Upper lobe of left lung (tissue), 6 donors: ENCODE measurements around the gene C3orf22. TPM values are rescaled to one million over a fixed set of nuclear protein-coding genes. Genes with fewer than 3 reads are reported as not detected.
A peak's percentile ranks its signal among the peaks of the same experiment; 100 is the strongest.

Experiments used
- ATAC-seq, 2 donors: fragments of 200-7000 bp; cut with Tn5 transposase; one replicate each; pipeline ENCODE4 v1.9.1; 2022; ENCODE audit warnings: mild to moderate bottlenecking in 2 of 2, moderate library complexity in 2 of 2; ENCODE audit not compliant: low FRiP score in 2 of 2
- DNase-seq, 2 donors: peaks; one replicate each; pipeline ENCODE4 v3.0.0-alpha.2; 2019 to 2020
- H3K27ac ChIP-seq, 4 donors: fragments of 200-600 bp; sonication (generic); one replicate each; pipeline ENCODE4 v1.5.1; 2016 to 2019
- H3K27me3 ChIP-seq, 4 donors: fragments of 200-600 bp; sonication (generic); one replicate each; pipeline ENCODE4 v1.5.1; 2017 to 2019
- H3K36me3 ChIP-seq, 4 donors: fragments of 200-600 bp; sonication (generic); one replicate each; pipeline ENCODE4 v1.5.1; 2016 to 2019
- H3K4me1 ChIP-seq, 4 donors: fragments of 200-600 bp; sonication (generic); one replicate each; pipeline ENCODE4 v1.5.1; 2018 to 2019
- H3K4me3 ChIP-seq, 4 donors: fragments of 200-600 bp; sonication (generic); one replicate each; pipeline ENCODE4 v1.5.1; 2017 to 2019; ENCODE audit warnings: mild to moderate bottlenecking in 2 of 4, moderate library complexity in 1 of 4
- H3K9me3 ChIP-seq, 4 donors: fragments of 200-600 bp; sonication (generic); one replicate each; pipeline ENCODE4 v1.5.1; 2018 to 2019
- CTCF ChIP-seq, 6 experiments: fragments of 450-650 bp in 4 of 6; fragments of 200-600 bp in 2 of 6; sonication (generic) in 2 of 6; IDR thresholded peaks; one replicate each; pipeline ENCODE4 v1.5.1; 2016 to 2019; ENCODE audit warnings: antibody characterized with exemption in 6 of 6
- EP300 ChIP-seq, 4 donors: sonication (generic); formaldehyde crosslinking; IDR thresholded peaks; one replicate each; pipeline ENCODE4 v1.5.1; 2017; ENCODE audit warnings: antibody characterized with exemption in 4 of 4, control low read depth in 2 of 4
- POLR2A ChIP-seq, 4 donors: fragments of 450-650 bp; IDR thresholded peaks; one replicate each; pipeline ENCODE4 v1.5.1; 2016 to 2017; ENCODE audit warnings: antibody characterized with exemption in 4 of 4, mild to moderate bottlenecking in 2 of 4
- POLR2AphosphoS5 ChIP-seq, 2 donors: sonication (generic); formaldehyde crosslinking; IDR thresholded peaks; one replicate each; pipeline ENCODE4 v1.5.1; 2017; ENCODE audit warnings: antibody characterized with exemption in 2 of 2
- WGBS, 2 donors: methylation state at CpG; one replicate each; pipeline ENCODE4 v1.1.5; 2017 to 2018; 5-methylcytosine and 5-hydroxymethylcytosine counted together
- total RNA-seq, 6 donors: library from RNA; depleted of rRNA in 4 of 6; stranded (reverse); fragments of >200 nt in 4 of 6; gene quantifications; one replicate each; pipeline versions ENCODE4 v1.1.0 to v1.2.1, GENCODE V29; 2016 to 2021
- donor health status: DM: no; HTN: no; CAD: no; lungs with moderate emphysema.
- donor health status: DM: no; HTN: yes; CAD: no; lungs with severe emphysema.

Gene C3orf22
- total RNA-seq, 6 donors from 2014 or later, result not detected

- no peak overlapping the region for H3K27ac ChIP-seq
- no peaks in the 10 kb centered on the region for H3K4me1 ChIP-seq
- H3K27me3 ChIP-seq, result no peaks in the 10 kb centered on the region
- 82 to 88% methylated on average over 4 of the region's 4 CpGs for WGBS, 2 donors
- DNase-seq (no peak), ATAC-seq (no peak)
- H3K36me3 ChIP-seq, result no peaks in the 10 kb centered on the region
- H3K4me3 ChIP-seq, result no peak overlapping the region
- TF ChIP-seq CTCF (IDR thresholded peaks at IDR 0.05) (no peak), EP300 (IDR thresholded peaks at IDR 0.05) (no peak), POLR2A (IDR thresholded peaks at IDR 0.05) (no peak), POLR2AphosphoS5 (IDR thresholded peaks at IDR 0.05) (no peak)
- no peaks in the 10 kb centered on the region for H3K9me3 ChIP-seq
These were observed 23.6 kb upstream of the C3orf22 start for GRCh38 chr3:126582311-126582710.

DNA sequence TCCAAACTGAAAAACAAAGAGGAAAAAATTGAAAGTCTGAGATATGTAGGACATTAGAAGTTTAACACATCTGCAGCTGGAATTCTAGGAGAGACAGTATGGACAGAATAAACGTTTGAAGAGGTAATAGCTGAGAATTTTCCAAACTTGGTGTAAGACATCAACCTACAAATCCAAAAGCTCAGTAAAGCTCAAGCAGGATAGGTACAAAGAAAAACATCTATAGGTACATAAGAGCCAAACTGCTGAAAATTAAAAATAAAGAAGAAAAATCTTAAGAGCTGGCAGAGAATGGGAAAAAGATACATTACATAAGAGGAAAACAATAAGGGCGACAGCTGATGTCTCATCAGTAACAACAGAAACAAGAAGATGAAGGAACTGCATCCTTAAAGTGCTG lies 22.8 kb upstream of the C3orf22 start:
- Histone ChIP-seq H3K27me3 (no peaks in the 10 kb centered on the region), H3K9me3 (no peaks in the 10 kb centered on the region), H3K36me3 (no peaks in the 10 kb centered on the region), H3K4me1 (no peaks in the 10 kb centered on the region), H3K27ac (no peak overlapping the region), H3K4me3 (no peak overlapping the region)
- DNase-seq (no peak), ATAC-seq (no peak)
- WGBS, 2 donors, result 78 to 88% methylated on average over 2 of the region's 2 CpGs
- TF ChIP-seq CTCF (IDR thresholded peaks at IDR 0.05), result no peak
- TF ChIP-seq POLR2A (IDR thresholded peaks at IDR 0.05), result no peak
- no peak for TF ChIP-seq EP300 (IDR thresholded peaks at IDR 0.05)
- no peak for TF ChIP-seq POLR2AphosphoS5 (IDR thresholded peaks at IDR 0.05)

GRCh38 chr3:126580746-126581145 lies 22.0 kb upstream of the C3orf22 start:
- no peak for DNase-seq
- Histone ChIP-seq H3K27me3 (no peaks in the 10 kb centered on the region), H3K36me3 (no peaks in the 10 kb centered on the region), H3K4me3 (no peak overlapping the region), H3K4me1 (no peaks in the 10 kb centered on the region), H3K27ac (no peak overlapping the region), H3K9me3 (no peaks in the 10 kb centered on the region)
- ATAC-seq, result no peak
- TF ChIP-seq CTCF (IDR thresholded peaks at IDR 0.05) (no peak), POLR2AphosphoS5 (IDR thresholded peaks at IDR 0.05) (no peak), EP300 (IDR thresholded peaks at IDR 0.05) (no peak), POLR2A (IDR thresholded peaks at IDR 0.05) (no peak)
- 77 to 81% methylated on average over 5 of the region's 5 CpGs for WGBS, 2 donors

DNA sequence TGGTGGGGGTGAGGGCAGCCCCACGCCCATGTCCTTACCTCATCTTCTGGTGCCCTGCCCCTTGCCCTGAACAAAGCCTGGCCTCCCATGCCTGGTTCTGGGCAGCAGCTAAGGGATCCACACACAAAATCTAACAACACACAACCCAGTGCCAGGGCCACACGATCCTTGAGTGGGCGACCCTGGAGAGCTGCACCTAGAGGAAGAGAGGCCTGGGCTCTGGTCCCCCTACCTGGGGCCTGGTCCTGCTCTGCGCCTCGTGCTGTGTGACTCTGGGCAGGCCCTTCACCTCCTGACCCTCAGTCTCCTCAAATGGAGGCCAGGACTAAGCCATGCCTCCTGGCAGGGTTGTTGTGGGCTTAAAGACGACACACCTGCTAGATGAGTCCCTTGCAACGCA lies 20.0 kb upstream of the C3orf22 start:
- TF ChIP-seq POLR2AphosphoS5 (IDR thresholded peaks at IDR 0.05) (no peak), EP300 (IDR thresholded peaks at IDR 0.05) (no peak), POLR2A (IDR thresholded peaks at IDR 0.05) (no peak)
- peak in 1 of 2 donors; percentile 14 for DNase-seq
- no peaks in the 10 kb centered on the region for H3K27me3 ChIP-seq
- no peak overlapping the region for H3K4me3 ChIP-seq
- H3K9me3 ChIP-seq, result no peaks in the 10 kb centered on the region
- no peak overlapping the region for H3K27ac ChIP-seq
- H3K36me3 ChIP-seq, result no peaks in the 10 kb centered on the region
- H3K4me1 ChIP-seq, result no peaks in the 10 kb centered on the region
- WGBS, 2 donors, result 89% methylated on average over 6 to 7 of the region's 7 CpGs
- peak; percentile 20 to 51 for ATAC-seq

DNA sequence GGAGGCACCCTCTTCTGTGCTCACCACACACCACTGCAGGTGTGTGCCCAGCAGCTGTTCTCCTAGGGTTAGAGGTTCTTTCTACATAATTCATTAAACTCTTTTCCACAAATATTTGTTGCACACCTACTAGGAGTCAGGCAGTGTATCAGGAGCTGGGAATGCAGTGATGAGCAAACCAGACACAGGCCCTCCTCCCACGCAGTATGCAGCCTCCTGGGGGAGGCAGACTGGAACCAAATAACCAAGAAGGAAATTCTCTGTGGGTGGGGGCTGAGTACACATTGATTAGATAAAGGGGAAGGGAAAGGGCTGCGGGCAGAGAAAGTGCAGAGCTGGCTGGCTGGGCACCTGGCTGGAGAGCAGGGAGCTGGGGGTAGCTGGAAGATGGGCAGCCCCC lies 18.5 kb upstream of the C3orf22 start:
- ATAC-seq (no peak), DNase-seq (no peak)
- no peaks in the 10 kb centered on the region for H3K9me3 ChIP-seq
- H3K27ac ChIP-seq, result no peak overlapping the region
- TF ChIP-seq EP300 (IDR thresholded peaks at IDR 0.05) (no peak), POLR2AphosphoS5 (IDR thresholded peaks at IDR 0.05) (no peak), POLR2A (IDR thresholded peaks at IDR 0.05) (no peak), CTCF (IDR thresholded peaks at IDR 0.05) (no peak)
- H3K4me3 ChIP-seq, result no peak overlapping the region
- no peaks in the 10 kb centered on the region for H3K36me3 ChIP-seq
- WGBS, 2 donors, result 73% methylated on average over 2 of the region's 2 CpGs
- H3K4me1 ChIP-seq, result no peaks in the 10 kb centered on the region
- no peaks in the 10 kb centered on the region for H3K27me3 ChIP-seq
